Tibial nerve (tissue), 4 donors: ENCODE data around the gene GJA9.

Experiments used
- CTCF ChIP-seq, 5 experiments: fragments of 200-600 bp in 3 of 5; fragments of 450-650 bp in 2 of 5; sonication (generic) in 3 of 5; IDR thresholded peaks; one replicate each; pipeline ENCODE4 v1.5.1; 2016 to 2019; ENCODE audit warnings: antibody characterized with exemption in 5 of 5, mild to moderate bottlenecking in 3 of 5, moderate library complexity in 2 of 5
- EP300 ChIP-seq, 2 donors: sonication (generic); formaldehyde crosslinking; IDR thresholded peaks; one replicate each; pipeline ENCODE4 v1.6.1; 2017; ENCODE audit warnings: antibody characterized with exemption in 2 of 2, mild to moderate bottlenecking in 1 of 2
- POLR2A ChIP-seq, 2 donors: fragments of 450-650 bp; IDR thresholded peaks; one replicate each; pipeline ENCODE4 v1.6.1; 2017; ENCODE audit warnings: antibody characterized with exemption in 2 of 2, mild to moderate bottlenecking in 2 of 2, moderate library complexity in 2 of 2

GRCh38 chr1:38898653-38899230 lies 17.4 kb upstream of the GJA9 start:
- no peak for TF ChIP-seq CTCF (IDR thresholded peaks at IDR 0.05)
- TF ChIP-seq EP300 (IDR thresholded peaks at IDR 0.05) = no peak
- no peak for TF ChIP-seq POLR2A (IDR thresholded peaks at IDR 0.05)
